ENCODE measurements around the gene ZNHIT1.
A peak's percentile ranks its signal among the peaks of the same experiment; 100 is the strongest.

ZNHIT1 gene

DNA sequence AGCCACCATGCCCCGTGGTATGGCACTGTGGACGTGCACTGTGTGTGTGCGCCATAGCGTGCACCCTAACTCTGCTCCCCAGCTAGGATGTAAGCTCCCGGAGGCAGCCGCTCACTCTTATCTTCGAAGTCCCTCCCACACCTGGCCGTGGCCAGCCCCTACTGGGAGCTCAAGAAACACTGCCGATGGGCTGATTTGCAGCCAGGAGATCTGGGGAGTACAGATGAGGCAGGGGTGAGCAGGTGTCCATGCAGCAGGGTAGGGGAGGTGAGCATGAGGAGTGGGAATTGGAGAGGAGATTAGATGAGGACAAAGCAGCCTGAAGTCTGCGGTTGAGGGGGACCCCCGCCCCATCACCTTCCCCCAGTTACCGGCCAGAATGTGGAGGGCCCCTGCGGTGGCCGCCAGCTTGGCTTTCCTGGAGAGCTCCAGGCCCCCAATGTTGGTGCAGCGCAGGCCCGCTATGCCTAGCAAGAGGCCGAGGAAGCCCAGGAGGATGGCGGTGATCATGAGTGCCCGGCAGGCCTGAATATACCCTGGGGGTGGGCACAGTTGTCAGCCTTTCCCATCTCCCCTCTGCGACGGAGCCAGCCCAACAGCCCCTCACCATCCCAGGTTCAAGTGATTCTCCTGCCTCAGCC lies 16.1 kb downstream of the ZNHIT1 start:
- TF ChIP-seq, protein P1, sequence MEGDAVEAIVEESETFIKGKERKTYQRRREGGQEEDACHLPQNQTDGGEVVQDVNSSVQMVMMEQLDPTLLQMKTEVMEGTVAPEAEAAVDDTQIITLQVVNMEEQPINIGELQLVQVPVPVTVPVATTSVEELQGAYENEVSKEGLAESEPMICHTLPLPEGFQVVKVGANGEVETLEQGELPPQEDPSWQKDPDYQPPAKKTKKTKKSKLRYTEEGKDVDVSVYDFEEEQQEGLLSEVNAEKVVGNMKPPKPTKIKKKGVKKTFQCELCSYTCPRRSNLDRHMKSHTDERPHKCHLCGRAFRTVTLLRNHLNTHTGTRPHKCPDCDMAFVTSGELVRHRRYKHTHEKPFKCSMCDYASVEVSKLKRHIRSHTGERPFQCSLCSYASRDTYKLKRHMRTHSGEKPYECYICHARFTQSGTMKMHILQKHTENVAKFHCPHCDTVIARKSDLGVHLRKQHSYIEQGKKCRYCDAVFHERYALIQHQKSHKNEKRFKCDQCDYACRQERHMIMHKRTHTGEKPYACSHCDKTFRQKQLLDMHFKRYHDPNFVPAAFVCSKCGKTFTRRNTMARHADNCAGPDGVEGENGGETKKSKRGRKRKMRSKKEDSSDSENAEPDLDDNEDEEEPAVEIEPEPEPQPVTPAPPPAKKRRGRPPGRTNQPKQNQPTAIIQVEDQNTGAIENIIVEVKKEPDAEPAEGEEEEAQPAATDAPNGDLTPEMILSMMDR (conservative IDR thresholded peaks at IDR 0.05; ENCODE audit: low read length) = no peak
- DNase-seq (ENCODE audit: low read depth) = no peak
- H3K4me3 ChIP-seq (ENCODE audit: low read length) = no peak overlapping the region

DNA sequence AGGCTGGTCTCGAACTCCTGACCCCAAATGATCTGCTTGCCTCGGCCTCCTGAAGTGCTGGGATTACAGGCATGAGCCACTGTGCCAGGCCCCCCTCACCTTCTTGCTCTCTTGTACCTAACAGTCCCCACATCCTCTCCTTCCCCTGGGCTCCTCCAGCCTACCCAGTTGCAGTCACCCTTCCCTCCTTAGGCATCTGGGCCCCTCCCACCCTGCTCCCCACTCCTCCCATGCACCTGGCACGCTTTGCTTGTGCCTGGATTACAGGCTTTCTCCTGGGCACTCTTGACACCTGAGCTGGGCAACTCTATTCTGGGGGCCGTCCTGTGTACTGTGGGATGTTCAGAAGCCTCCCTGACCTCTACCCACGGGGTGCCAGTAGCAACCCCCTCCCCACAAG lies 16.7 kb downstream of the ZNHIT1 start:
- TF ChIP-seq, protein P1 (conservative IDR thresholded peaks at IDR 0.05; ENCODE audit: low read length) = no peak
- no peak overlapping the region for H3K4me3 ChIP-seq (ENCODE audit: low read length)
- no peak for DNase-seq (ENCODE audit: low read depth)

DNA sequence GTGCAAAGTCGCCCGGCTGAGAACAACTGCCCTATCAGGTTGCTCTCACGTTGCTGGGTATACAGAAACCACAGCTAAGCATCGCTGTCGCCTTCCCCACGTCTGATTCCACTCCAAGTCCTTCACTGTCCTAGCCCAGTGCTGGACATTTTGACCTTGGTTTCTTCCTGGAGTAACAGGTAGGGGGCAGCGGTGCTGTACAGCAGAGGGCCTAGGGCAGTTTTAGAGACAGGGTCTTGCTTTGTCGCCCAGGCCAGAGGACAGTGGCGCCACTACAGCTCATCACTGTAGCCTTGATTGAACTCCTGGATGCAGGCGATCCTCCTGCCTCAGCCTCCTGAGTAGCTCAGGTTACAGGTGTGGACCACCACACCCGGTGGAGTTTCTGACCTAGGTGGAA lies 17.1 kb downstream of the ZNHIT1 start:
- TF ChIP-seq, protein P1 (conservative IDR thresholded peaks at IDR 0.05; ENCODE audit: low read length) = peak; percentile 26; the same call in 1 of the 2 replicates
- no peak for DNase-seq (ENCODE audit: low read depth)
- no peak overlapping the region for H3K4me3 ChIP-seq (ENCODE audit: low read length)

DNA sequence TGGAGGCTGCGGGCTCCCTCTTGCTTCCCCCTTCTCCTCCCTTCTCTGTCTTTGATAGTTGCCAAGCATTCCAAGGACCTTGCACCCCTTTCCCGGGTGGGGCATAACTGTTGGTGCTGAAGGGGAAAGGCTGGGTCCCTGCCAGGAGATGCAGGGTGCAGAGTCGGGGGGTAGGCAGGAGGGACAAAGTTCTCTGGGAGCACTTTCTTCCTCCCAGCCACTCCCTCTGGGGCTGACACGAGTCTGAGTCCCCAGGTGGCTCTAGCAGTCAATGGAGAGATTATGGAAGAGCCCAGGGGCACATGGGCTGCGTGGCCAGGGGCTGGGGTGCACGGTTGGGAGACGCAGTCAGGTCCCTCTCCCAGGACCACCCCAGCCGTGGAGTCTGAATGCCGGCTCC lies 17.6 kb downstream of the ZNHIT1 start:
- no peak for DNase-seq (ENCODE audit: low read depth)
- TF ChIP-seq, protein P1 (conservative IDR thresholded peaks at IDR 0.05; ENCODE audit: low read length) = no peak
- no peak overlapping the region for H3K4me3 ChIP-seq (ENCODE audit: low read length)

DNA sequence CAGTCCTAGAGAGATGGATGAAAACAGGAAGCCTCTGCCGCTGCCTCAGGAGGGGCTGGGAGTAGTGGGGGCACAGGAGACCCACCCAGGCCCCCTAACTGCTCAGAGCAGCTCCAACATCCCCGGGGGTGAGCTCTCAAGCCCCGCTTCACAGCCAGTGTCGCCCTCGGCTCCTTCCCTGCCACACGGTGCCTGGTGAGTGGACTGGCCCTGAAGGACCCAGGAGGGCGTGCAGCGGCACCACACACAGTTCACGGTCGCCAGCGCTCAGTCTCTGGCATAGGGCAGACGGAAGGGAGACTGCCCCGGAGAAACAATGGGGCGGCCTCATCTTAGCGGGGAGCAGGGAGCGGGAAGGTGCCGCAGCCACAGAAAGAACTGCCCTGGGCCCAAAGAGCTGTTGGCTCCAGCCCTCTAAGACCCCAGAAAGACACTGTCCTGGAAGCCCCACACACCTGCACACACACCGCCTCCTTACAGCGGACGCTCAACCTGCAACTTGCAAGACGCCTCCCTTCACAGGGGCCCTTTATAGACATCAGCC lies 18.4 kb downstream of the ZNHIT1 start:
- H3K4me3 ChIP-seq (ENCODE audit: low read length) = no peak overlapping the region
- no peak for DNase-seq (ENCODE audit: low read depth)
- TF ChIP-seq, protein P1 (conservative IDR thresholded peaks at IDR 0.05; ENCODE audit: low read length) = no peak

DNA sequence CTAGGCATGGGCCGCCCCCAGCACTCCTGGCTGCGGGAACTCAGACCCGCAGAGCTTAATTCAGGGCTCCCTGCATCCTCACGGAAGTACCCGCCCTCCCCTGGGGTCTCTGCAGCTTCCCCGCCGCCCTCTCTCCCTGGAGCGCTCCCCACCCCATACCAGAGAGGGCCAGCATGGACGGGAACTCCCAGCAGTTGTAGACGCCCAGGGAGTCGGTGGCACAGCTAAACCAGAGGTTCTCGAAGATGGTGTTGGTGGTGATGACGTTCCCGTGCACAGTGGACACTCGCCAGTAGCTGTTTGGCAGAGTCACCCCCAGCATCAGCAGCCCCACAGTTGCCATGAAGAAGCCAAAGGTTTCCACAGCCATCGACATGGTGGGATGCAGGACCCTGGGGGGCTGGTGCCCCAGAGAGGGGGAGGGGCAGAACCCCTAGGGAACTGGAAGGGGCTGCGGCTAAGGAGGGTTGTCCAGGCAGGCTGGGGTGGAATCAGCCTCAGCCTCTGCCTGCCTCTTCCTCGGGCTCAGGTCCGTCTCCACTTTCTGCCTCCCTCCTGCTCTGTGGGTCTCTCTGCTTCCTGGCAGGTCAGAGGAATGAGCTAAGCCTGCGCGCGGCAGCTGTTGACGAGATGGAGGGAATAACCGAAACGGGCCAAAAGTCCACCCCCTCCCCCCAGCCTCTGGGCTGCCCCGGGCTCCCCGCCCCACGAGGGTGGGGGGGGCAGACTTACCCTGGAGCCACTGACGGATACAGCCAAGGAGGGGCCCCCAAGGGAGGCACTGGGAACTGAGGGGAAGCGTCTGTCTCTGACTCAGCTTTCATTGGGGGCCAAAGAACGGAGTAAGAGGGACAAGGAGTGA lies 19.5 kb downstream of the ZNHIT1 start, which contains the start of gene CLDN15:
Gene CLDN15, minus strand, starts transcription at position 597 of the 862 bp plus-strand sequence. Its CDS starts 221 bp downstream, at position 376.
- TF ChIP-seq, protein P1 (conservative IDR thresholded peaks at IDR 0.05; ENCODE audit: low read length) = no peak
- DNase-seq (ENCODE audit: low read depth) = peak; percentile 60
- H3K4me3 ChIP-seq (ENCODE audit: low read length) = no peak within 1 kb of the TSS; the same call in 1 of the 2 replicates

All from AG10803 (cell line).